Measurements from ENCODE around the gene ACER3.
"Not testable (repeated sequence)": the region's sequence is repeated elsewhere in the genome, so short reads cannot be mapped to it uniquely, and the experiment has no call there.

Gene ACER3

DNA sequence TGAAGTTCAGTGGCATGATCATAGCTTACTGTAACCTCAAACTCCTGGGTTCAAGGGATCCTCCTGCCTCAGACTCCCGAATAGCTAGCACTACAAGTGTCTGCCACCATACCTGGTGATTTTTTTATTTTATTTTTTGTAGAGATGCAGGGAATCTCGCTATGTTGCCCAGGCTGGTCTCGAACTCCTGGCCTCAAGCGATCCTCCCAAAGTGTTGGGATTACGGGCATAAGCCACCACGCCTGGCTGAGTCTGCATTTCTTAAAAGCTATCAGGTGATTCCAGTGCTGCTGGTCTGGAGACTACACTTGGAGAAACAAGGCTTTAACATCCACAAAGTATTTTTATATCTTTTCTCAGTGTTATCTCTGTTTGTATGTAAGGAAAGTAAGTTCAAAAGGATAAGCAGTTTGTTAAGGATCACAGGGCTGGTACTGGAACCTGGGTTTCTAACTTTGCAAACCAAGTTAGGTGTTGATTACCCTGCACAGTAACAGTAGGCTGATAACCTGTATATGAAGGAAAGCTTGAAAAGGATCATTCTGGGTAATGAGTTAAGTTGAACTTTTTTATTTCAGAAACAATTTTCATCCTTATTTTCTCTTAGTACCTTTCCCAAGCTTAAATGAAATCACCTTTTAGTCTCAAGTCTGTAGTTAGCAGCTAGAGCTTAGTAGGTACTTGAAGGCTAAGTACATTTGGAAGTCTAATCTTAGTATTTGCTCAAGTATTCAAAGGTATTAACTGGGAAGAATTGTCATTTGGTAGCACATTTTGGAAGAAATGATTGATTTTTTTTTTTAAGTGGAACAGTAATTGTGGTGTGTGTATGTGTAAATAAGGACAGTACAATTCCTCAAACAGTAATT lies 12.5 kb downstream of the ACER3 start:
- no peak for DNase-seq (ENCODE audit: low read depth)

DNA sequence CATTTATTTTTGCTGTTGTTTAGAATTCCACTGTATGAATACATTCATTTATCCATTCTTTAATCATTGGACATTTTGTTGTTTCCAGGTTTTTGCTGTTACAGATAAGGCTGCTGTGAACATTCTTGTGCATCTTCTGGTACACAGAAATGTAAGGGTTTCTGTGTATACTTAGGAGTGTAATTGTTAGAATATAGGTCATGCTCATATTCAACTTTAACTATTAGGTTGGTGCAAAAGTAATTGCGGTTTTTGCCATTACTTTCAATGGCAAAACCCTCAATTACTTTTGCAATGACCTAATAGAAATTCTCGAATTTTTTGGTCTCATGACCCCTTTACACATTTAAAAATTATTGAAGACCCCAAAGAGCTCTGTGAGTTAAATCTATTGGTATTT lies 17.3 kb downstream of the ACER3 start:
- no peak for DNase-seq (ENCODE audit: low read depth)

DNA sequence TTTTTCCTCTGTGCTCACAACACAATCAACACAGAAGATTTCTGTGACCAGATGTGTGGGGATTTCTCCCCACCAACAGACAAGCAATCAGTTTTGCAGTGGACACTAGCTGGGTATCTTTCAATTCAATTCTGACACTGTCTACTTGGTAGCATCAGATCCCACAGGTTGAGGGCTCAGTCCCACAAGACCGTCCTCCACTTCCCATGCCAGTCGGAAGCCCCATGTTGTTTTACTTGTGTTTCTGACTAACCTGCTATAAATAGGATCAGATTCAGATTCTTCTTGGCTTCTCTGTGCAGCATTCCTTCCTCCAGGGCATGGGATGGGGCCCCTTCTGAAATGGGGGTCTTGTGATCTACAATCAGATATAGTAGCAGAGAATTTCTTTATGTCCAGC lies 19.6 kb downstream of the ACER3 start:
- DNase-seq (ENCODE audit: low read depth), result no peak

DNA sequence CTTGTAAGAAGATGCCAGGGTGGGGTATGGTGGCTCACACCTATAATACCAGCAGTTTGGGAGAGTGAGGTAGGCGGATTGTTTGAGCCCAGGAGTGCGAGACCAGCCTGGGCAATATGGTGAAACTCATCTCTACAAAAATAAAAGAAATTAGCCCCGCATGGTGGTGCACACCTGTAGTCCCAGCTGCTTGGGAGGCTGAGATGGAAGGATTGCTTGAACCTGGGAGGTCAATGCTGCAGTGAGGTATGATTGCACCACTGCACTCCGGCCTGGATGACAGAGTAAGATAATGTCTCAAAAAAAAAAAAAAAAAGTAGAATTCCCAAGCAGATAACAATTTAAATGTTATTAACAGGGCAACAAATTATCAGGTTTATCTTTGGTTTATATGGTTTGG lies 20.2 kb downstream of the ACER3 start:
- DNase-seq (ENCODE audit: low read depth), result no peak

DNA sequence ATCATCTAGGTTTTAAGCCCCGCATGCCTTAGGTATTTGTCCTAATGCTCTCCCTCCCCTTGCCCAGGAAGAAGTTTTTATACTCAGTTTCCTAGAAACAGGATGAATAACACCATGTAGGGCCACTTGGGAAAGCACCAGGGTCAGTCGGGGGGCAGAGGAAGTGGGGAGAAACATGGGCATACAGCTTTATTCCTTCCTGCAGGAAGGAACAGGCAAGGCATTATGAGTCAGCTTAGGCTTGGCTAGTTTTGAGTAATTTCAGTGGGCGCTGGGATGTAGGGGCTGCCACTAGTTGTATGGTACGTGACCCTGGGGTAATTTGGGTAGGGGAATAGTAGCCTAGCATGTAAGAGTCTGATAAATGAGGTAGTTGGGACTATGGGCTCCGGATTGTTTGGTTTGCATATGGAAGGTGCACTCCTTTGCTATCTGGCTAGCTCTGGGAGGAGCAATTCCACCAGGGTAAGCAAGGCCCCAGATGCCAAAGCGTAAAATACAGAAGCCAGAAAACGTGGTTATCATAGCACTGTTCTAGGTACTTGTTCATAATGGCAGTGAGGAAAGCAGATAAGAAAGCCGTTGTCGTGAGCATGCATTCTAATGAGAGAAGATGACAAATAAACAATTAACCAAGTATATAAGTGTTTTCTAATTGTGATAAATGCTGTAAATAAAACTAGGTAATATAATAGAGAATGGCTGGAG lies 24.8 kb downstream of the ACER3 start:
- DNase-seq (ENCODE audit: low read depth), result peak; percentile 35

DNA sequence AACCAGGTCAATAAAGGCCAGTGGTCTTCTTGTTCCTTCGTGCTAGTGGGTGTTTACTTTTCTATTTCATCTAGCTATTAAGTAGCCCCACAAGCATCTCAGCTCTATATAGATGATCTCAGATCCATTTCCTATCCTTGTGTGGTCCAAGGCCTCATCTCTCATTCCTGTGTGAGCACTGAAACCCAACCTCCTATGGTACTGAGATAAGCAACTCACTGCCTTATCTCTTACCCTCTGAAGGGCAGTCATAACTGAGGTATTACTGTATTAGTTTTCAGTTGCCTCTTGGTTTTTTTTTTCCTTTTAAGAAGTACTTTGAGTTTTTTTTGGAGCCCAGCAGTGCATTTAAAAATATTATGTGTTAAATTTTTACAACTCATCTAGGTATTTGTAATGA lies 28.3 kb downstream of the ACER3 start:
- DNase-seq (ENCODE audit: low read depth), result no peak

DNA sequence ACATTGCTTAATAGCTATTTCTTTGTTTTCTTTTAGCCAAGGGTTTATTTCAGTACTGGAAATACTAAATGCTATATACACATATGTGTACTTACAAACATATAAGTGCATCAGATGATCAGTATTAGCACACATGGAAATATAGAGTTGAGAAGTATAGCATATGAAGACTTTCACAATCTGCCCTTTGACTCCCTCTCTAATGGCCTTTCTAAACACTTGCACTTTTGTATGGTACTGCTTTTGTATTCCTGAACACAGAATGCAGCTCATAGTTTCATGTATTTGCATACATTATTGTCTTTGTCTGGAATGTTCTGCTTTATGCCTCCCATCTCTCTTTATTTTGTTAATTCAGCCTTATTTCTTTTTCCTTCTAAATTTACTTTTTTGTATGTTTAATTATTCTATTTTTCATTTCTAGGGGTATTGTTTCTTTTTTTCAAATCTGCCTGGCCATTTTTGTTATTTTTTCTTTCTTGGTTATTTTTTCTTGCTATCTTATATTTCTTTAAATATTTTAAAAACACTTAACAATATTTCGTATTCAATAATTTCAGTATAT lies 28.8 kb downstream of the ACER3 start:
- DNase-seq (ENCODE audit: low read depth), result no peak

DNA sequence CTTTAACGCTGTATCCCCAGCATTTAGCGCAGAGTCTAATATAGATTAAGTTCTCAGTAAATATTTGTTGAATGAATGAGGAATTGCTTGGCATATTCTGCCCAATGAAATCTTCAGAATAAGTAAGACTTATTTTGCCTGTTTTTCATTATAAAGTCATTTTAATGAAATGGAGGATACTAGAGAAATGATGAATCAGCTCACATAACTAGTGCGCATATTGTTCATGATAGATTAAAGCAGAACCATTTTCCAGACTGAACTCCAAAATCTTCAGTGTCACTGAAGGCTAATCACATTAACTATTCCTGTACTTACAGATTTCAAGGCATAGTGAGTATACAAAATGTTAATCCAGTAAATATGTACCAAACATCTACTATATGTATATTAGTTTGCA lies 29.6 kb downstream of the ACER3 start:
- DNase-seq (ENCODE audit: low read depth), result no peak

DNA sequence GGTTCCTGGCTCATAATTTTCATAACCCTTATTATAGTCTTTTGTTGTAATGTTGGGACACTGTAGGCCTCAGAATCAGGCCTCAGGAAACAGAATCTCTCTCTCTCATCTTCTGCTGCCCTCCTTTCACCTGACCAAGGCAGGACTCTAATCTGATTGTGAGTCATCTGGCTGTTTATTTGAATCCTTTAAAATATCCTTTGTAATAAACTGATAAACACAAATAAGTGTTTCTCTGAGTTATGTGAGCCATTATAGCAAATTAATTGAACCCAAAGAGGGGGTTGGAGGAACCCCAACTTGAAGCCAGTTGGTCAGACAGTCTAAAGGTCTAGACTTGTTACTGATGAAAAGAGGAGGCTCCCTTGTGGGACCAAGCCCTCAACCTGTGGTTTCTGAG lies 30.6 kb downstream of the ACER3 start:
- DNase-seq (ENCODE audit: low read depth), result no peak

DNA sequence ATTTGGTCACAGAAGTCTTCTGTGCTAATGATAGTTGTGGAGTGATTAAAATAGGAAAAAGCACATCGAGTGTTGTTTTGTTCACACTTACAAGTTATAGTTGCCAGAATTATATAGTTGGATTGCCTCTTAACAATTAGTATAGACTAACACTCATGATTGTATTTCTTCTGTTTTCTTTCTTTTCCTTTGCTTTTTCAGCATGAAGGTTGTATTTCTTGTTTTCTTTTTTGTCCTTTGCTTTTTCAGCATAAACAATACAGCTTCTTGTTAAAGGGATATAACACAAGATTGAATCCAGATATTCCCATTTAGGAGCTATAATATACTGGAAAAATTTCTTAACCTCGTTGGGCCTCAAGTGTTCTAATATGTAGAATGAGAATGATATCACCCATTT lies 31.1 kb downstream of the ACER3 start:
- DNase-seq (ENCODE audit: low read depth), result no peak

DNA sequence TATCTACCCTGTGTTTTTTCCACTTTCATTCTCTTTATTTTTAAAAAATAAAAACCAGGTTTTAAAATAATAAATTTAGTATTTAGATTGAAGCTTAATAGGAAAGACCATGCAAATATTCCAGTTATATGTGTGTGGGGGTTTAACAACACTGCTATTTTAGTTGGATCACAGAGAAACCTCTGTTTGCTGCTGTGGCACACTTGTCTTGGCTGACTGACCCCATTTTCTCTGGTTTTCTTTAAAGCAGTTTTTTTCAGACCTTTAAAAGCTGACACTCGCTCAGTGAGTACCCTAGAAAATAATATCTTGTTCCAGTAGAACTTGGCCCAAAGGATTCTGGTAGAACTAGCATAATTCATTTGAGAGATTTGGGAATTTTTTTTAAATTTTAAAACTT lies 31.6 kb downstream of the ACER3 start:
- DNase-seq (ENCODE audit: low read depth), result no peak

DNA sequence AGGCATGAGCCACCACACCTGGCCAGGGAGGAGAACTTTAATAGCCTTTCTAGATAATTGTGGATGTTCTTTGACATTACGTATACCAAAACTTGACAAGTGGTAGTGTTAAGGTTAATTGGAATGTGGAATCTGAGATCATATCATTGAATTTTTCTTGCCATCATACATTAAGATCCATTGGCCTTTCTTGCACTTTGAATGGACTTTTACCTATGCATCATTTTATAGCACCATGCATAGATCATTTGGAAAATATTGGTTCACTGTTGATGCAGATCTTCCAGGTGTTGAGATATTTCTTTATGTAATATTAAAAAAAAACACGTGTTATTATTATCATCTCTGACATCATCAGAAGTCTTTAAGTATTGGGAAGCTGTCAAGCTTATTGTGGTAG lies 36.5 kb downstream of the ACER3 start:
- DNase-seq (ENCODE audit: low read depth), result no peak

DNA sequence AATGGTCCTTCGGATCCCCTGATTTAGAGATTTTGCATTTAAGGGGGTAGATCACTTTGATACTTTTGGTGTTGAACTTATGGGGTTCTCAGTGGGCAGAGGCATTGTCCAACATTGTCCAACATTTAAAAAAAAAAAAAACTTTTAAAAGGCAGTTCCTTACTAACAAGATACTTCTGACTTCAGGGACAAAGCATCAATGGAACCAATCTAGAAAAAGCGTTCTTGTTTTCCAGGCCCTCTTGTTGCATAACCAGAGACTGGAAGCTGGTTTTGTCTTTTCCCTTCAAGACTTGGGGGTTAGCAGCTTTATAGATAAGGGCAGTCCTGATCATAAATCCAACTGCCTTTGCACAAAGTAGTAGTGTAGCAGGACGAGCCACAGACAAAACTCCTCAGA lies 40.4 kb downstream of the ACER3 start:
- no peak for DNase-seq (ENCODE audit: low read depth)

DNA sequence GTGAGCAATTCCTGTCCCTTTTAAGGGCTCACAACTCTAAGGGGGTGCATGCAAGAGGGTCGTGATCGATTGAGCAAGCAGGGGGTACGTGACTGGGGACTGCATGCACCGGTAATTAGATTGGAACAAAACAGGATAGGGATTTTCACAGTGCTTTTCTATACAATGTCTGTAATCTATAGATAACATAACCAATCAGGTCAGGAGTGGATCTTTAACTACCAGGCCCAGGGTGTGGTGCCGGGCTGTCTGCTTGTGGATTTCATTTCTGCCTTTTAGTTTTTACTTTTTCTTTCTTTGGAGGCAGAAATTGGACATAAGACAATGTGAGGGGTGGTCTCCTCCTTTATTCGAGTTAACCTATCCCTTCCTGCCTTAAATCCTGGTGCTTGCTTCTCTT lies 40.9 kb downstream of the ACER3 start:
- not testable (repeated sequence) for DNase-seq (ENCODE audit: low read depth)

DNA sequence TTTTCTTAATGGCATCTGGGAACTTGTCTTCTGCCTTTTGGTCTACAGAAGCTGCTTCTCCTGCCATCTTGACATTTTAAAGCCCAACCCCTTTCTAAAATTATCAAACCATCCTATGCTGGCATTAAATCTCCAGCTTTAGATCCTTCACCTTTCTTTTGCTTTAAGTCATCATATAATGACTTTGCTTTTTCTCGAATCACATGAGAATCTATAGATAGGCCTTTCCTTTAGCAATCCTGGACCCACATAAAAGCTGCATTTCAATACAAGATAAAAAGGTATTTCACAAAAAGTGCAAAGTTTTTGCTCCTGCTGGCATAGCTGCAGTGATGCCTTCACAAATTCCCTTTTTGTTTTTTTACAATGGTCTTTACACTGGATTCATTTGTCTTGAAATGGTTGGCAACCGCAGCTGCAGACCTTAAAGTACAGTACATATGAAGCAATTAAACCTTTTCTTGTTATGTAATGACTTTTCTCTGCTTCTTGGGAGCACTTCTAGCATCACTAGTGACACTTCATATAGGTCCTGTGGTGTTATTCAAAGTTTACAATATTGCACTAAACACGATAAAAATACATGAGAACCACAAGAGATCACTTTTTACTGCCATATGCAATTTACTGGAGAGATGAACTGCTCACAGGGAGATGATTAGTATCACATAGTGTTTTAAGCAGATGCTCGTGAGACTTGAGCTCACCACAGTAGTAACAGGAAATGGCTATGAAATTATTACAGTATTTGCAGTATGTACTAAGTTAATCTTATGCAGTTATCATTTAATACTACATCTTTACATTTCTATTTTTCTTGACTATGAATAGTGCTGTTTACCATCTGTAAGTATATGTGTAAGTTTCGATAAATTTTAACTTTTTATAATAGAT lies 41.6 kb downstream of the ACER3 start:
- DNase-seq (ENCODE audit: low read depth), result no peak

DNA sequence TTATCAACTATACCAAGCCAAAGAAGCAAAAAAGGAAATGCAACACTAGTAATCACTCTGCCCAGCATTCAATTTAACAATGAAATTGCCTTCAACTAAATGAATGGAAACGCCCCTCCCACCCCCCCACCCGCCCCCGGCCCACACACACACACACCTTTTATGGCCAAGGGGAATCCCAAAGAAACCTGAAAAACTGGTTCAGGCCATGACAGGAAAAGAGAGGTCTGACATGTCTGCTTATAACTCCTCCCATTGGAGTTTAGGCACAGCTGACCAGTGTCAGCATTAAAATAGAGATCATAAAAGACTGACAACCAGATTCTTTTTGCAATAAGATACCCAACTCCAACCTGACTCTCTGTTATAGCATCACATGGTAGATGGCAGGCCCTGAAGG lies 42.6 kb downstream of the ACER3 start:
- DNase-seq (ENCODE audit: low read depth), result no peak

DNA sequence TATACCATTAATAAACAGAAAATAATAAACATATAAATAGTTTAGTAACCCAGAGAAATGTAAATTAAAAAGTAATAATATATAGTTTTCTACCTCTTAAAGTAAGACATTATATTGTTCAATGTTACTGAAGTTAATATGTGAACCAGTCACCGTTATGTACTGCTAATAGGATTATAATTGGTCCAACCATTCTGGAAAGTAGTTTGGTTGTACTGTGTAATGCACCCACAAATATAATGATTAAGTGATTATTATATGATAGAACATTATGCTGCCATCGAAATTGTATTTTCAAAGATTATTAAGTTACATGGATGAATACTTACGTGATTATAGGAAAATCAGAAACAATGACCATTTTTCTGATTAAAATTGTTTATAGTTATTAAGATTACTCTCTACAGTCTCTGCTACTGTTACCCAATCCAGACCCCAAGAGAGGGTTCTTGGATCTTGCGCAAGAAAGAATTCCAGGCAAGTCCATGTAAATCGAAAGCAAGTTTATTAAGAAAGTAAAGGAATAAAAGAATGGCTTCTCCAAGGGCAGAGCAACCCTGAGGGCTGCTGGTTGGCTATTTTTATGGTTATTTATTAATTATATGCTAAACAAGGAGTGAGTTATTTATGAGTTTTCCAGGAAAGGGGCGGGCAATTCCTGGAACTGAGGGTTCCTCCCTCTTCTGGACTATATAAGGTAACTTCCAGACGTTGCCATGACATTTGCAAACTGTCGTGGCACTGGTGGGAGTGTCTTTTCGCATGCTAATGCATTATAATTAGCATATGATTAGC lies 50.1 kb downstream of the ACER3 start:
- DNase-seq (ENCODE audit: low read depth), result no peak

DNA sequence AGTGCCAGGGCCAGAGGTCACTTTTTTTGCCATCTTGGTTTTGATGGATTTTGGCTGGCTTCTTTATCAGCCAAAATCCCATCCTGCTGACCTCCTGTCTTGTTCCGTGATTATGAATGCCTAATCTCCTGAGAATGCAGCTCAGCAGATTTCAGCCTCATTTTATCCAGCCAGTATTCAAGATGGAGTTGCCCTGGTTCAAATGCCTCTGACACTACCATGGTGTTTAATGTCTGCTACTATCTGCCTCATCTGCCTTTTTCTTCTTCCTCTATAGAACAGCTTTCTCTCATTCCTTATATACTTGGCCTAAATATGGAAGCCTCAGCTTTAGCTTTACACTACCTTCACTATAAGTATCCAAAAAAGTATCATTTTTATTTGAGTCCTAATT lies 50.7 kb downstream of the ACER3 start:
- no peak for DNase-seq (ENCODE audit: low read depth)

DNA sequence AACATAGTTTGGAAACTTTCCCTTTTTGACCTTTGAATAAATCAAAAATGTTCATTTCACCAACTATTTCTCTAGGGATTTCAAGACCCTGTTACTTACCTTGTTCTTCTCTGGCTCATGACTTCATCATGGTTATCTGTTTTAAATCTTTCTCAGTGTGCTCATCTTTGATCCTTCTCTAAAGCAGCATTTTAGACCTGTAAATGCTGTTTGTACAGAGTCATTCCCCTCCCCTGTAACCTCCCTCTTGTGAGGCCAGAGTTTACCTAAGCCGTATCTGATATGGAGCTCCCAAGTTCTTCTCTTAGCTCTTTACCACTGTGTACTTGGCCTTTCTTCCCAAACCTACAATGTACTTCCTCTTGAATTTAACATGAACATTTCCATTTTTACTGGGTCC lies 56.0 kb downstream of the ACER3 start:
- no peak for DNase-seq (ENCODE audit: low read depth)

DNA sequence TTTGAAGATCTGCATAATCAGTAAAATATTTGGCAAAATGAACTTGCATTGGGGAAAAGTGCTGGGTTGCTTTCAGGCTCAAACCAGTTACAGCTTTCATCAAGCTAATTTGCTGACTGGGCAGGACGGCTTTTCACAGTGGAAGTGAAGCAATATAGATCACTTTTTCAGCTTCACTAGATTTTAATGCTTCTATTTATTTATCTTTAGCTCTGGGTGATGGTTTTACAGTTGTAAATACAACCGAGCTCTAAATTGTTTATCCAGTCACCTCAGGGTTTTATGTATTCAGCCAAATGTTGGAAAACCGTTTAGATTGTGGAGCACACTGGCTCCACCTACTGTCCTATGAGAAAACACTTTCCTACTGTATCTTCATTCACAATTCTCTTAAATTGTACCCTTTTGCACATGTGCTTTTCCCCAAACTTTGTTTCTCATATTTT lies 58.2 kb downstream of the ACER3 start:
- no peak for DNase-seq (ENCODE audit: low read depth)

DNA sequence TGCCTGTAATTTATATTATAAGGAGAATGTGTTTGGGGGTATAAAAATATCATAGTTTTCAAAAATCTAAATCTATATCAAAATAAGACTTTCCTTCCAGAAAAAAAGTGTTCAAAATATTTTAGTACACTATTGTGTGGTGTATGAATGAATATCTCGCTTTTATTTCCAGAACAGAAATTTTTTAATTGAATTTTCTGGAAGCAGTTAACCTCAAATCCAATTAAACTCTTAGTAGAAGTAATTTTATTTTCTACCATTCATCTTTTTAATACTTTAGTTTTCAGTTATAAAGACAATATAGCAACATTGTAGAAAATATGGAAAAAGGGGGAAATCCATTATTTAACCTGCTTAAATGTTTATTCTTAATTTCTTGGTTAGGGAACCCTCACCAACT lies 58.7 kb downstream of the ACER3 start:
- no peak for DNase-seq (ENCODE audit: low read depth)
